Heart left ventricle (tissue), 13 donors: ENCODE measurements around the gene SCO1.

ENCODE experiments used
- CTCF ChIP-seq, 12 donors: fragments of 200-600 bp; sonication (generic) in 4 of 12; IDR thresholded peaks; one replicate each; pipeline versions ENCODE4 v1.5.0 to v1.8.0; 2018 to 2022; ENCODE audit warnings: antibody characterized with exemption in 12 of 12, mild to moderate bottlenecking in 5 of 12
- POLR2A ChIP-seq, 2 donors: fragments of 450-650 bp; IDR thresholded peaks; one replicate each; pipeline ENCODE4 v1.6.1; 2017; ENCODE audit warnings: antibody characterized with exemption in 2 of 2, mild to moderate bottlenecking in 2 of 2, moderate library complexity in 2 of 2
- donor health status: ischemic (EF 13 %, LVEDD 7.1; RV severe dilation, severe dysfunction).
- donor health status: DM: no; HTN: yes; CAD: no.
- donor health status: DM: no; HTN: no; CAD: no.
- donor health status: ischemic (EF 25% LVEDD 6.9; RV normal size, moderate dysfunction).
- donor health status: ischemic (EF 25% LVEDD 5.7; RV mildly dilated, moderate dysfunction).
- donor health status: ischemic (EF 35%, LVEDD 5.7; RV mildly dilated, moderate dysfunction).
- donor health status: nonischemic (EF 11% LVEDD 7.7; RV severe dilation, severe dysfunction).
- donor health status: DM: yes; HTN: yes; CAD: no.
- donor health status: PGD.
- donor health status: ischemic (EF 29% LVEDD 5.4; RV normal size, mild dysfunction).
- donor health status: nonischemic (EF 23%, LVEDD 6.1; RV moderate dilation, normal function).

GRCh38 chr17:10737168-10737622 is 39.9 kb upstream of the SCO1 start:
- peak; percentile 62 to 82 (median 70) for TF ChIP-seq CTCF (IDR thresholded peaks at IDR 0.05)
- TF ChIP-seq POLR2A (IDR thresholded peaks at IDR 0.05): no peak
